Measurements from ENCODE around the gene SPATA25. TPM values are rescaled to one million over a fixed set of nuclear protein-coding genes. Genes with fewer than 3 reads are reported as not detected.
"Not testable (repeated sequence)": the region's sequence is repeated elsewhere in the genome, so short reads cannot be mapped to it uniquely, and the experiment has no call there.

Gene SPATA25, protein sequence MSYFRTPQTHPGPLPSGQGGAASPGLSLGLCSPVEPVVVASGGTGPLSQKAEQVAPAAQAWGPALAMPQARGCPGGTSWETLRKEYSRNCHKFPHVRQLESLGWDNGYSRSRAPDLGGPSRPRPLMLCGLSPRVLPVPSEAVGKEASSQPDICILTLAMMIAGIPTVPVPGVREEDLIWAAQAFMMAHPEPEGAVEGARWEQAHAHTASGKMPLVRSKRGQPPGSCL
- 1 to 10 TPM; 2.0 to 3.2 (median 3.0) TPM for polyA plus RNA-seq (ENCODE audit: insufficient read length in 3 of 3)

DNA sequence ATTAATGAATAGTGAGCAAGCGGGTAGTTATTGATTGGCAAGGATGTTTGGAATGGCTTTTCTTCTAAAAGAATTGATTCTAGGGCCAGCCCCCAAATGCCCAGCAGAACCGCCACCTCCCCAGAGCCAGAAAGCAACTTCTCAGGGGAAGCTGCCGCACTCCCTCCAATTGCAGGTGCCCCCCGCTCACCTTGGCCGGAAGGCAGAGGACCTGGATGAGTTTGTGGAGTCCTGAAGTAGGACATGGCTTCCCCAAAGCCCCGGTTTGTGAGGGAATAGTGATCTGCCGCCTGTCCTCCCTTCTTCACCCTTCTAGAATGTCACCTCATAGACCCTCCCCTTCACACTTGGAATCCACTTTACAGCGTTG lies at the start of gene SPATA25:
SPATA25 (minus strand) TSS at position 277 of the 370 bp plus-strand sequence; CDS start at position 245, 32 bp downstream.
- DNase-seq (ENCODE audit: low read depth in 3 of 3, low spot score in 2 of 3): no peak

DNA sequence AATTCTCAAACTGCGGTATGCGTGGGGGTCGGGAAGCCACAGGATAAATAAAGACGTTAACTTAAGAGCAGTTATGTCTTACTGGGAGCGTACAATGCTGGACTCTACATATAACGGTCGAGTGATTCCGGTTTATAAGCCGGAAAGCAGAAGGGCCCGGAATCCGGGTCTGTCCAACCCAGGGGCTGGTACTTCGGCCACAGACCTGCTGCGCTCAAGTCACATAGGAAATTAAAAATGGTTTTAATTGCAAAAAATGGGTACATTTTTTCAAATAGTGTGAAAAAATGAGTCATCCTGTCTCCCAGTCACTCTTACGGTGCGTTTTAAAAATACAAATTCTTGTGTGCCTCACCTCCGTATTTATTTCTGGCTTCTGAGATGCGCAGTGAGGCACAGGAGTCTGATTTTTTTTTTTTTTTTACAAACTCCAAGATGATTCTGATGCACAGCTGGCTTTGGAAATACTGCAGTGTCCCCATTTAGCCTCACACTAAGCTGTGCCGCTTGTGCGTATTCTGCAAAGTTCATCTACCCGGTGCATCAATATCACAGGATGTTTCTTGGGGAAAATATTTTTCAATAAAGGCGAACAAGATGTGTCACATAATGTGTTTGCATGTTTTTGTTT lies 48.1 kb upstream of the SPATA25 start:
- DNase-seq (ENCODE audit: low read depth in 3 of 3, low spot score in 2 of 3): no peak

DNA sequence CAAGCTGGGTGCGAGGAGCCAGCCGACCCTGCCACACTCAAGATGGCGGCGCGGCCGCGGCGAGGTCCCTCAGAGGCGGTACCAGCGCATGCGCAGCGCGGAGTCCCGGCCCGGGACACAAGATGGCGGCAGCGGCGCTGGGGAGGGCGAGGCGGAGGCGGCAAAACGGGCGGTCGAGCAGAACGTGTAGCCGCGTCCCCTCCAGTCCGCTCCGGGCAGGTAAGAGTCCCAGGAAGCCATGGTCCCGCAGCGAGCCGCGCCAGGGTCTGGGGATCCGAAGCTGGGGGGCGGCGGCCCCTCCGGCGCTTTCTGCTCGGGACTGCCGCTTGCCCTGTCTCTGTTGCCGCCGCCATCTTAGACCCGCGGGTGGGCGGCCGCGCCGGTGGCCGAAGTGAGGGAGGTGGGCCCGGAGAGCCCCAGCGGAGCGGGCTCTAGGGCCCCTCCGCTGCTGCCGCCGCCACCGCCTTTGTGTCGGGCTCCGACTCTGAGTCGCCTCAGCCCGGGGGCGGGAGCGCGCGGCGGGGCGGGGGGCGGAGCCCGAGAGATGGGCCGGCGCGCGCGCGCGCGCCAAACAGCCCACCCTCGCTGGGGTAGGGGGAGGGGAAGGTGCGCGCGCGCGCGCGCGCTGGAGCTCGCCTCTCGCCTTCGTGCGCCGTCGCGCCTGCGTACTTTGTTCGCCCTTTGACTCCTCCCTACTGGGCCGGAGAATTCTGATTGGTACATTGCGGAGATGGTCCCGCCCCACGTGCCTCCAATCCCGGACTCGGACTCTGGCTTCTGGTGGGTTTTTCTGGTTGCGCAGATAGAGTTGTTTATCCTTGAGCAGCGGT lies 47.4 kb upstream of the SPATA25 start, which contains the start of gene PCIF1:
PCIF1 (plus strand) TSS at position 98 of the 830 bp plus-strand sequence. CDS start 4,317 bp downstream, outside the sequence.
- DNase-seq (ENCODE audit: low read depth in 3 of 3, low spot score in 2 of 3): peak; percentile 97 to 99 (median 98)

DNA sequence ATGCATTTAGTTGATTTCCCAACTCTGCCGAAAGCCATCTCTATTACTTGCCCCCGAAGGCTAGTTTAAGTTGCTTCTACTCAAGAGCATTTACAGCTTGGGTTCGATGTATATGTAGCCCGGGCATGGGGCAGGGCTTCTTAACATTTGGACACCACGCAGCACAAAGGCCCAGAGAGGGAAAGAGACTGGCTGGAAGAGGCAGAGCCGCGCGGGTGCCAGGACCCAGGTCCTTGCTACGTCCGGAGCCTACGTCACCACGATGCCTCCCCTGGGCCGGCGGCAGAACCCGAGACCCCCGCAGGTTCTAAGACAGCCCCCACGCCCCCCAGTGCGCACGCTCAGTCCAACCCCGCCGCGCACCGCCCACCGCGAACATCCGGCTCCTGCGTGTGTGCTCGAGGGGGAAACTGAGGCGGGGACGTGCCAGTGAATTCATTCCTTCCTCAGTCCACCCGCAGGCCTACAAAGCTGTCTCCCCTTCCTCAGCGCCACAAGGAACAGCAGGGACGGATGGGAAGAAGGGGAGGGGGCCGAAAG lies 46.7 kb upstream of the SPATA25 start:
- peak in 2 of 3 donors; percentile 29 to 39 for DNase-seq (ENCODE audit: low read depth in 3 of 3, low spot score in 2 of 3)

DNA sequence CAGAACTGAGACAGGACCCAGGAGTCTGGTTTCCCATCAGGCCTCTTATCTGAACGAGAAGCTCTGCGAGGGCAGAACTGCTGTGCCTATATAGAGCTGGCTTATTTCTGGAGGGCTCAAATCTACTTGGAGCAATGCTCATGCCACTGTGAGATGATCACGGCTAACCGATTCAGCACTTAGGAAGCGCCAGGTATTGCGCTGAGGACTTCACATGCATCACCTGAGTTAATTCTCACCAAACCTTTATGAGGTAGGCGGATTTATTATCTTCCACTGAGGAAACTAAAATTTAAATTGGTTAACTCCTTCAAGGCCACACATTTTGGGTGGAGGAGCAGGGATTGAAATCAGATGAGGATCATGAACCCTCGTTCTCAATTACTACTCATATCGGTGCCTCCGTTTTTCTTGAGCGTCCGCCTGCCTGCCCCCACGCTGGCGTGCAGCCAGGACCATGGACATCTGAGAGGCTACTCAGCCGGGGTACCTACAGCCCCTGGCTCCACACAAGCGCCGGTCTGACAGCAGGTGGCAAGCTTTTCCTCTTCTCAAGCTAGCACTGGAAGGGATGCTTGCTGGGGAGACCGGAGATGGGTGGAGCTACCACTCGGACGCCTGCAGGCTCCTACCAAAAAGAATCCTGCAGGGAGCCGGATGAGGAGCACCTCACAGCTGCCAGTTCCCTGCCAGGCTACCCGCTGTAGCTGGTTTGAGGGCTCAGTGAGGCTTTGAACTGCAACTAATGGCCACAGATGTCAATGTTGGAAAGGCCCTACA lies 46.0 kb upstream of the SPATA25 start:
- peak in 2 of 3 donors; percentile 29 to 64 for DNase-seq (ENCODE audit: low read depth in 3 of 3, low spot score in 2 of 3)

DNA sequence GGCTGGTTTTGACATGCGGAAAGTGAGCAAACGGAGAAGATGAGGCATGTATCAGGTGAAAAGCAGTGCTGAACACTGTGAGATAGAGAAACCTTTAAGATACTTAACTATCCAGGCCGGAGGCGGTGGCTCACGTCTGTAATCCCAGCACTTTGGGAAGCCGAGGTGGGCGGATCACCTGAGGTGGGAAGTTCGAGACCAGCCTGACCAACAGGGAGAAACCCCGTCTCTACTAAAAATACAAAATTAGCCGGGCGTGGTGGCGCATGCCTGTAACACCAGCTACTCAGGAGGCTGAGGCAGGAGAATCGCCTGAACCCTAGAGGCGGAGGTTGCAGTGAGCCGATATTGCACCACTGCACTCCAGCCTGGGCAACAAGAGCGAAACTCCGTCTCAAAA lies 44.3 kb upstream of the SPATA25 start:
- DNase-seq (ENCODE audit: low read depth in 3 of 3, low spot score in 2 of 3): not testable (repeated sequence)

DNA sequence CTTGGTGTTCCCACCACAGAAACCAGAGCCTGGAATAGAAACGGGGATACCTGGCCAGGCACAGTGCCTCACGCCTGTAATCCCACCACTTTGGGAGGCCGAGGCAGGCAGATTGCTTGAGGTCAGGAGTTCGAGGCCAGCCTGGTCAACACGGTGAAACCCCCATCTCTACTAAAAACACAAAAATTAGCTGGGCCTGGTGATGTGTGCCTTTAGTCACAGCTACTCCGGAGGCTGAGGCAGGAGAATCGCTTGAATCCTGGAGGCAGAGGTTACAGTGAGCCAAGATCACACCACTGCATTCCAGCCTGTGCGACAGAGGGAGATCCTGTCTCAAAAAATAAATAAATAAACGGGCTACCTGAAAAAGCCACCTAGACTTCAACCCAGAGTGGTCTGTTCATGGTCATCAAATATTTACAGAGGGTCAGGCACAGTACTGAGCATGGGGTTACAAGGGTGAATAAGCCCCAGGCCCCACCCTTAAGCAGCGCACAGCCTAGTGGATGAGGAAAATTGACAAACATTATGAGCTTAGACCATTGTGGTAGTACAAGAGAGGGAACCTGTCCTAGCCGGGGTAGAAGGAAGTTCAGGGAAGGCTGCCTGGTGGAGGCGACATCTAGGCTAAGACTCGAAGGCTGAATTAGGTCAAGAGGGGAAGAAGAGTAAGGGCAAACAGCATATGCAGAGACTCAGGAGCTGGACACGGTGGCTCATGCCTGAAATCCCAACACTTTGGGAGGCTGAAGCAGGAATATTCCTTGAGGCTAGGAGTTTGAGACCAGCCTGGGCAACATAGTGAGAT lies 39.9 kb upstream of the SPATA25 start:
- DNase-seq (ENCODE audit: low read depth in 3 of 3, low spot score in 2 of 3): no peak

DNA sequence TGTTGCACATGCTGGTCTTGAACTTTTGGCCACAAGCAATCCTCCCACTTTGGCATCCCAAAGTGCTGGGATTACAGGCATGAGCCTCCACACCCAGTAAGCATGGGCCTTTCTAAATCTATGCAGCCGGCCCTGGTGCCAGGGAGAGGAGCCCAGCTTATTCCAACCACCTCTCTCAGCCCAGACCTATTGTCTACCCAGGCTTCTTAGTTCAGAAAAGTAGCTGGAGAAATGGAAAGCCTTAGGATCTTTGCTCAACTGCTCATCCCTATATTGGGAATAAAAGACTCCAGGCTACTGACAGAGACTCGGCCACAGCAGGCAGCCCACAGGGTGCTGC lies 39.3 kb upstream of the SPATA25 start:
- DNase-seq (ENCODE audit: low read depth in 3 of 3, low spot score in 2 of 3): no peak

DNA sequence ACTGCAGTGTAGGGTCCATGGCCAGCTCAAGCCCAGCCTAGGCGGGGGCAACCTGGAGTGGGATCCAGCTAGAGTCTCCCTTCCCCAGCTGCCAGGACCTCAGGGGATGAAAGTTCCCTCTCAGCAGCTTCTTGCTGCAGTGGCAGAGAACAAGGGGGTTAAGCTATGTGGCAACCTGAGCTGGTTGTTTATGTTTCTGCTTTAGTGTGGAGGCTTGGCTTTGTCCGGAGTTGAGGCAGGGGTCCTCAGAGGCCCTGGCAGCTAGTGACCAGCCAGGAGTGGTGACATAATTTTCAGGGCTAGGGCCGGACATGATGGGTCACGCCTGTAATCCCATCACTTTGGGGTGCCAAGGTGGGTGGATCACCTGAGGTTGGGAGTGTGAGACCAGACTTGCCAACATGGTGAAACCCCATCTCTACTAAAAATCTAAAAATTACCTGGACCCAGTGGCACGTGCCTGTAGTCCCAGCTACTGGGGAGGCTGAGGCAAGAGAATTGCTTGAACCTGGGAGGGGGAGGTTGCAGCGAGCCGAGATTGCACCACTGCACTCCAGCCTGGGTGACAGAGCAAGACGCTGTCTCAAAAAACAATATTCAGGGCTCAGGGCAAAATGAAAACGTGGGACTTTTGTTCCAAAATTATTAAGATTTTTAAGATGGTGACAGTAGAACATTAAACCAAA lies 38.5 kb upstream of the SPATA25 start:
- DNase-seq (ENCODE audit: low read depth in 3 of 3, low spot score in 2 of 3): no peak

DNA sequence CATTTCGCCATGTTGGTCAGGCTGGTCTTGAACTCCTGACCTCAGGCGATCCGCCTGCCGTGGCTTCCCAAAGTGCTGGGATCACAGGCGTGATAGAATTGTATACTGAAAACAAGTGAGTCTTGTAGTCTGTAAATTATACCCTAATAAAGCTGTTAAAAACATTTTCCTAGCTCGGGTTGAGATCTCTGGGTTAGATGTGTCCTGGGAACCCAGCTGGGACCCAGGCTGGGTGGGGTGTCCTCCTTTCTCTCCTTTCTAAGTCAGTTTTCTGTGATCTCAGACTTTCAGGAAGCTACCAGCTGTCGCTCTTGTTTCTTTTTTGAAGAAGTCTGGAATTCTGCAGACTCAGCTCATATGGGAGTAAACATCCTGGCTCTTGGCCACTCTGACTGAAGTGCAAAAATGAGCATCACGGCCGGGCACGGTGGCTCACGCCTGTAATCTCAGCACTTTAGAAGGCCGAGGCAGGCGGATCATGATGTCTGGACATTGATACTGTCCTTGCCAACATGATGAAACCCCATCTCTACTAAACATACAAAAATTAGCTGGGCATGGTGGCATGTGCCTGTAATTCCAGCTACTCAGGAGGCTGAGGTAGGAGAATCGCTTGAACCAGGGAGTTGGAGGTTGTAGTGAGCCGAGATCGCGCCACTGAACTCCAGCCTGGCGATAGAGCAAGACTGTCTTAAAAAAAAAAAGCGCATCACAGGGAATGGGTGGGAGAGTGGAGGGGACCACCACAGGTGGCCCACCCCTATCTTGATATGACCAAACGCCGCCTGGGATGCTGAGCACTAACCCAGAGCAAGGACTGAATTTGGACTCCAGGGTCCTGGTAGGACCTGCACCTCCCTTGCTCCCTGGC lies 37.2 kb upstream of the SPATA25 start:
- no peak for DNase-seq (ENCODE audit: low read depth in 3 of 3, low spot score in 2 of 3)

DNA sequence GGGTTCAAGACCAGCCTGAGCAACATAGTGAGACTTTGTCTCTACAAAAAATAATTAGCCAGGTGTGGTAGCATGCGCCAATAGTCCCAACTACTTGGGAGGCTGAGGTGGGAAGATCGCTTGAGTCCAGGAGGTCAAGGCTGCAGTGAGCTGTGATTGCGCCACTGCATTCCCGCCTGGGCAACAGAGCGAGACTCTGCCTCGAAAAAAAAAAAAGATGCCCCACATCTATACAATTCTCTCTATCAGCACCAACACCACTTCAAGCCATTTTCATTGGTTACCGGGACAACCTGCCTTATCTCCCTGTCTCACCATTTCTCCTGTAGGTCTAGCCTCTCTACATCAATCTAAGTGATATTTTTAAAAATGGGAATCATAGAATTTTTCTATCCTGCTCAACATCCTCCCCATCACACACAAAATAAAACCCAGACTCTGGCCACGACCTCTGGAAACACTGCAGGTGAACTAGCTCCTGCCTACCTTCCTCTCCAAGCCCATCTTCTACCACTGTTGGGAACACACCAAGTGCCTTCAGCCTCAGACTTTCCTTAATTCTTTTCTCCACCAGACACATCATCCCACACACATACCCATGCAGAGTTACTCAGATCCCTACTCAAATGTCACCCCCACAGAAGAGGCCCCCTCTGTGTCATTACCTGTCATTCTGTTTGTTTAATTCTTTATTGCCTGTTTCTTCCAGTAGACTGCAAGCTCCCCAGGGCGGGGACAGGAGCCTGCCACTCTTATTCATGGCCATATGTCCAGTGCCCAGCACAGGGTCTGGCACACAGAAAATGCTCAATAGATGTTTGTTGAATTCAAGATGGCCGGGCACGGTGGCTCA lies 34.1 kb upstream of the SPATA25 start:
- DNase-seq (ENCODE audit: low read depth in 3 of 3, low spot score in 2 of 3): no peak

DNA sequence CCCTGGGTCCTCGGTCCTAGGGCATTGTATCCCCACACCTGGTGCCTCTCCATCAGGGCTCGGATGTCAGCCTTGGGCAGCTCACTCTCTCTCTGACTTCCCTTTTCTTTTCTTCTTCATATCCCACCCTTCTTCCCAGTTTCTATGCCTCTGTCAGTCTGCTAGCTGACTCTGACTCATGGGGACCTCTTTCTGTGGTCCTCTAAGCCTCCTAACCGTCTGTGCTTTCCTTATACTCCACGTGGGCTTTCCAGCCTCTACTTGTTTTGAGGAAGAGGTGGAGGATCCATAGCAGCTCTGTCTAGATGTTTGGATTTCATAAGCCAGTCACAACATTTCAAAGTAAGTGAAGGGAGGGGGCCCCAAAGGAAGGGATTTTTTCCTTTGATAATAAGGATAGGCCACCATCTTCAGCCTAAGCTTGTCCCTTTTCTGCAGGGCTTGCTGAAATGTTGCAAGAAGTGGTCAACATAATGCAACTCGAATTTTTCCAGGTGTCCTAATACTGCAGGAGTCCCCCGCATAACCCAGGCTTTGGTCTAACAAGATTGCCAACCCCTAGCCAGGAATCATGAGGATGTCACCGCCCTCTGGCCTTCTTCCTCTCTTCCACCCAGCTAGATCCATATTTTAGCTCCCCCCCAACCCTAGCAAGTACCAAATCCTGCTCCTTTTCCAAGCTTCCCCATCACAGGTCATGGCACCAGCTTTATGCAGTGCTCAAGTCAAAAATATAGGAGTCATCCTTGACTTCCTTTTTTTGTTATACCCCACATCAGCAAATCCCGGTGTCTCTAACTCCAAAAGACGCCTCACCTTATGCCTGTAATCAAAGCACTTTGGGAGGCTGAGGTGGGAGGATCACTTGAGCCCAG lies 33.3 kb upstream of the SPATA25 start:
- DNase-seq (ENCODE audit: low read depth in 3 of 3, low spot score in 2 of 3): no peak

DNA sequence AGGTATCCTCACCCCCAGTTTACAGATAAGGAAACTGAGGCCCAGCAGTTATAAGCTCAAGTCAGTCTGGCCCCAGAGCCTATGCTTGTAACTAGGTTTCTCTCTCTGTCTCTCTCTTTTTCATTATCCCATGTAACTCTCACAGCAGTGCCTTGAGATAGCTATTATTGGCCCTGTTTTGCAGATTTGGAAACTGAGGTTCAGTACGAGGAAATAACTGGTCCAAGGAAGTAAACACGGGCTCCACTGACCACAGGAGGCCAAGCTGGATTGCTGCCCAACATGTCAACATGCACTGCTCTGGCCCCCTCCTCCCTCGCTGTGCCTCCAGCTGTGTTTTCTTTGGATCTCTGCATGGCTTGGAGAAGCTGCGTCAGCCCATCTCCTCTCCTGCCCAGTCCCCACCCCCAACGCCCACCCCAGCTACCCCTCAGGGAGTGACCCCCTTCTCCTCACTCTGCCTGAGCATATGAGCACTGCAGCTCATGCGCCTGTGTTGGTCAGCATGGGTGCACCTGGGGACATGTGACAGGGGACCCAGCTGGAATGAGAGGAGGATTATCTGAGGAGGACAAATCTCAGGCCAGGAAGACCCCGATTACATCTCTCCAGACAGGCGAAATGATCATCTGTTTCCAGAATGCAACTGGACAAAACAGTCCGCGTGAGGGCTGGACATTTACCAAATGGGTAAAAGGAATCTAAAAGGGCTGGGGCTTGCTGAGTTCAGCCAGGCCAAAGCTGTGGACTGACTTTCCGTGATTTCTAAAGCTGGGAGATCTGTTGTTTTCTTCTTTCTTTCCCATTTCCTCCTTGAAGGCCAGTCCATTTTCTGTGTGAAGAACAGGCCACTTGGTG lies 32.3 kb upstream of the SPATA25 start:
- peak in 2 of 3 donors; percentile 58 to 69 for DNase-seq (ENCODE audit: low read depth in 3 of 3, low spot score in 2 of 3)

DNA sequence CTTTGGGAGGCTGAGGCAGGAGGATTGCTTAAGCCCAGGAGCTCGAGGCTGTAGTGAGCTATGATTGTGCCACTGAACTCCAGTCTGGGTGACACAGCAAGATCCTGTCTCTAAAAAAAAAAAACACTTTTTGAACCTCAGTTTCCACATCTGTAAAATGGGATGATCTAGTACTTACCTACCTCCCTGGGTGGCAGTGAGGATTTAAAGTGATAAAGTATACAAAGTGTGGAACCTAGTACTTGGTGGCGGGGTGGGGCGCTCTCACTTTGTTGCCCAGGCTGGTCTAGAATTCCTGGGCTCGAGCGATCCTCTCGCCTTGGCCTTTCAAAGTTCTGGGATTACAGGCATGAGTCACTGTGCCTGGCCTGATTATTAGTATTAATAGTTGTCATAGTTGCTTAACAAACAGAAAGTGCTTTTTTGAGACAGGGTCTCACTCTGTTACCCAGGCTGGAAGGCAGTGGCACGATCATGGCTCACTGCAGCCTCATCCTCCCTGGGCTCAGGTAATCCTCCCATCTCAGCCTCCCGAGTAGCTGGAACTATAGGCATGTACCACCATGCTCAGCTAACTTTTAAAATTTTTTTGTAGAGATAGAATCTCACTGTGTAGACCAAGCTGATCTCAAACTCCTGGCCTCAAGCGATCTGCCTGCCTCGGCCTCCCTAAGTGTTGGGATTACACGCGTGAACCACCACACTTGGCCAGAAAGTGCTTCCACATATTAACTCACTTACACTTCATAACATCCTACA lies 31.5 kb upstream of the SPATA25 start:
- DNase-seq (ENCODE audit: low read depth in 3 of 3, low spot score in 2 of 3): no peak
